GM12892 (cell line): Measurements from ENCODE around the gene TP73.

Source experiments
- POLR2A ChIP-seq: IDR thresholded peaks from 2 replicates; pipeline ENCODE4 v1.6.1; 2011; ENCODE audit warnings: low read depth, low read length, control low read depth
- POLR2AphosphoS5 ChIP-seq: IDR thresholded peaks from 2 replicates; pipeline ENCODE4 v1.6.1; 2011; ENCODE audit warnings: low read depth, low read length, control low read depth
- TAF1 ChIP-seq: IDR thresholded peaks from 2 replicates; pipeline ENCODE4 v1.6.1; 2011; ENCODE audit warnings: low read depth, mild to moderate bottlenecking, control low read depth, low read length, borderline replicate concordance

DNA sequence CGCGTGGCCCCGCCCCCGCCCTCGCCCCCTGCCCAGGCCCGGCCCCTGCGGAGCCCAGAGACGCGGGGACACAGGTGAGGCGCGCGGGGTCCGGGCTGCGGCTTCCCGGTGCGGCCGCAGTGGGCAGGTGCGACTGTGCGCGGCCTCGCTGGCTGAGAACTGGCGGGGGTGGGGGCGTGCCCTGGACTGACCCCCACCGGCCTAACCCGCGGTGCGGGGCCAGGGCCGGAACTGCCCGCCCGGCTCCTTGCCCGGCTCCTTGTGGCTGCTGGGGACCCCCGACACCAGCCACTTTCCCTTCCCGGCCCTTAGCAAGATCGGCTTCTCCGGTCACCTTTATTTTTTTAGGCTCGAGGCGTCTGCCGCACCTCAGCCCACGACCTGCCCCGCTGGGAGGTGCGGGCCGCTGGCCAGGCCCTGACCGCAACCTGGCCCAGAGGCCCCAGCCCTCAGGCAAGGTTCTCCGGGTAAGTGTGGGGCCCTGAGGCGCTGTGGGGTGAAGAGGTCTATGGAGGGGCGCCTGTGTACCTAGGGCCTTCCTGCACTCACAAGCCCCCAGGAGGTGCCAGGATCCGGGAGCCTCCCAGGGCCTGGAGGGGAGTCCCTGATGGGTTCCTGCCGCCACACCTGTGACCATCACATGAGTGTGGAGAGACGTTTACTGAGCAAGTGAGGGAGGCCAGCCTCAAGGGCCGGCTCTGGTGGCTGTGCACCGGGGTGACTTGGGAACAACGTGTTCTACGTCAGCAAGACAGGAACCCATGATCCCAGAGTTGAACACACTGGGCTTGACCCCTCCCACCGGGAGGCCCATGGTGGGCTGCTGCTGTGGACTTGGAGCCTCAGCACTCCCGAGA is 120.6 kb downstream of the TP73 start, which contains the start of gene SMIM1:
- TF ChIP-seq POLR2A: no peak
- TF ChIP-seq POLR2AphosphoS5: no peak
- TF ChIP-seq TAF1: no peak
